Endodermal cell (in vitro differentiated cells): Measurements from ENCODE around the gene VDR. TPM values are rescaled to one million over a fixed set of nuclear protein-coding genes. Genes with fewer than 3 reads are reported as not detected.
"Not testable (repeated sequence)": the region's sequence is repeated elsewhere in the genome, so short reads cannot be mapped to it uniquely, and the experiment has no call there.

Experiments used
- DNase-seq: peaks from one replicate; pipeline ENCODE4 v3.0.0-alpha.2; 2017
- H3K27ac ChIP-seq: 2 replicates; pipeline ENCODE4 v1.5.1; 2013; ENCODE audit warnings: mild to moderate bottlenecking, low read depth, low read length, moderate library complexity
- H3K27me3 ChIP-seq: 2 replicates; pipeline ENCODE4 v1.6.1; 2013; ENCODE audit warnings: mild to moderate bottlenecking, low read length, moderate library complexity; ENCODE audit not compliant: insufficient read depth, control insufficient read depth, poor library complexity, severe bottlenecking
- H3K36me3 ChIP-seq: 2 replicates; pipeline ENCODE4 v1.7.0; 2013; ENCODE audit warnings: mild to moderate bottlenecking, low read length, moderate library complexity; ENCODE audit not compliant: control insufficient read depth, insufficient read depth
- H3K4me1 ChIP-seq: one replicate; pipeline ENCODE4 v1.7.0; 2013; ENCODE audit warnings: low read length; ENCODE audit not compliant: control insufficient read depth, insufficient read depth
- H3K4me3 ChIP-seq: 2 replicates; pipeline ENCODE4 v1.5.1; 2013; ENCODE audit warnings: mild to moderate bottlenecking, low read length, moderate library complexity
- H3K9ac ChIP-seq: 2 replicates; pipeline ENCODE4 v1.6.1; 2013; ENCODE audit warnings: mild to moderate bottlenecking, low read length, moderate library complexity; ENCODE audit not compliant: poor library complexity, severe bottlenecking; ENCODE audit errors: extremely low read depth
- H3K9me3 ChIP-seq: 2 replicates; pipeline ENCODE4 v1.6.1; 2013; ENCODE audit warnings: mild to moderate bottlenecking, low read length, moderate library complexity; ENCODE audit not compliant: control insufficient read depth
- H3K27ac Mint-ChIP-seq: 2 replicates; pipeline ENCODE4 v1.8.0; 2020; ENCODE audit warnings: mixed read lengths
- H3K27me3 Mint-ChIP-seq: 2 replicates; pipeline ENCODE4 v1.8.0; 2021; ENCODE audit warnings: mild to moderate bottlenecking, mixed read lengths; ENCODE audit not compliant: insufficient read depth
- H3K36me3 Mint-ChIP-seq: 2 replicates; pipeline ENCODE4 v1.8.0; 2020; ENCODE audit warnings: low read depth, mixed read lengths
- H3K4me1 Mint-ChIP-seq: 2 replicates; pipeline ENCODE4 v1.8.0; 2020; ENCODE audit warnings: mixed read lengths
- H3K4me3 Mint-ChIP-seq: 2 replicates; pipeline ENCODE4 v1.8.0; 2020; ENCODE audit warnings: mild to moderate bottlenecking, moderate library complexity, mixed read lengths
- H3K9me3 Mint-ChIP-seq: 2 replicates; pipeline ENCODE4 v1.8.0; 2020; ENCODE audit warnings: mild to moderate bottlenecking, mixed read lengths
- WGBS, 2 experiments: methylation state at CpG; one replicate each; pipeline versions ENCODE4 v1.1.5 to v1.1.7; 2013; ENCODE audit warnings: missing lambda C conversion rate in 2 of 2, mixed read lengths in 1 of 2; ENCODE audit not compliant: insufficient coverage in 1 of 2, insufficient read length in 1 of 2; 5-methylcytosine and 5-hydroxymethylcytosine counted together
- total RNA-seq, 2 donors: library from RNA; stranded (reverse); fragmentation: NEBNext Ultra II Directional in 1 of 2; extraction: Animal tissue kit (Norgen Biotek cat#: 25700) in 1 of 2; gene quantifications; 2 replicates in 1 of 2; 3 replicates in 1 of 2; pipeline ENCODE4 v1.2.1, GENCODE V29; 2021
- TF ChIP-seq, protein P1 (sequence below): fragments of 200-600 bp; sonication (generic); conservative IDR thresholded peaks from 2 replicates; pipeline ENCODE4 v1.5.0; 2021; ENCODE audit warnings: antibody characterized with exemption, mild to moderate bottlenecking

The VDR gene
- total RNA-seq, 2 donors from 2014 or later = 0.04 TPM; not detected in 1

DNA sequence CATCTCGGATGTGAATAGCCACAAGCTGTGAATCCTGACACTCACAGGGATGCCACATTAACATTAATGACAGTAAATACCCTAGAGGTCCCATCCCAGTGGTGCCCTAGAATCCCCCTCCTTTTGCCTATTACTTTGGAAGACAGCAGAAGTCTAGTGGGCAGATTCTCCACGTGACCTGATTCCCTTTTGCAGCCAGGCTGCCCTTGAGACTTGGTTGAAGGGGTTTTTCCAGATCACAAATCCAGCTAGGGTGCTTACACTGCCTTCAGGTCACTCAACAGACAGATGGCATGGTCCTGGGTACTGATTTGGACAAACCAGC lies 93.8 kb downstream of the VDR start:
- no peaks in the 10 kb centered on the region for H3K27me3 ChIP-seq
- H3K9me3 ChIP-seq = no peaks in the 10 kb centered on the region
- no peak overlapping the region for H3K27ac ChIP-seq
- Mint-ChIP-seq H3K9me3 (no peaks in the 10 kb centered on the region), H3K27ac (no peak overlapping the region), H3K27me3 (no peaks in the 10 kb centered on the region), H3K36me3 (peaks cover 13% of the 10 kb centered on the region), H3K4me1 (peaks cover 63% of the 10 kb centered on the region), H3K4me3 (no peak overlapping the region)
- TF ChIP-seq, protein P1, sequence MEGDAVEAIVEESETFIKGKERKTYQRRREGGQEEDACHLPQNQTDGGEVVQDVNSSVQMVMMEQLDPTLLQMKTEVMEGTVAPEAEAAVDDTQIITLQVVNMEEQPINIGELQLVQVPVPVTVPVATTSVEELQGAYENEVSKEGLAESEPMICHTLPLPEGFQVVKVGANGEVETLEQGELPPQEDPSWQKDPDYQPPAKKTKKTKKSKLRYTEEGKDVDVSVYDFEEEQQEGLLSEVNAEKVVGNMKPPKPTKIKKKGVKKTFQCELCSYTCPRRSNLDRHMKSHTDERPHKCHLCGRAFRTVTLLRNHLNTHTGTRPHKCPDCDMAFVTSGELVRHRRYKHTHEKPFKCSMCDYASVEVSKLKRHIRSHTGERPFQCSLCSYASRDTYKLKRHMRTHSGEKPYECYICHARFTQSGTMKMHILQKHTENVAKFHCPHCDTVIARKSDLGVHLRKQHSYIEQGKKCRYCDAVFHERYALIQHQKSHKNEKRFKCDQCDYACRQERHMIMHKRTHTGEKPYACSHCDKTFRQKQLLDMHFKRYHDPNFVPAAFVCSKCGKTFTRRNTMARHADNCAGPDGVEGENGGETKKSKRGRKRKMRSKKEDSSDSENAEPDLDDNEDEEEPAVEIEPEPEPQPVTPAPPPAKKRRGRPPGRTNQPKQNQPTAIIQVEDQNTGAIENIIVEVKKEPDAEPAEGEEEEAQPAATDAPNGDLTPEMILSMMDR = no peak
- H3K4me1 ChIP-seq = peaks cover 27% of the 10 kb centered on the region
- H3K36me3 ChIP-seq = peaks cover 26% of the 10 kb centered on the region
- no peak overlapping the region for H3K9ac ChIP-seq
- peak; percentile 86 for DNase-seq
- 0 to 69% methylated on average over 1 to 2 of the region's 2 CpGs for WGBS, 2 experiments
- H3K4me3 ChIP-seq = no peak overlapping the region

DNA sequence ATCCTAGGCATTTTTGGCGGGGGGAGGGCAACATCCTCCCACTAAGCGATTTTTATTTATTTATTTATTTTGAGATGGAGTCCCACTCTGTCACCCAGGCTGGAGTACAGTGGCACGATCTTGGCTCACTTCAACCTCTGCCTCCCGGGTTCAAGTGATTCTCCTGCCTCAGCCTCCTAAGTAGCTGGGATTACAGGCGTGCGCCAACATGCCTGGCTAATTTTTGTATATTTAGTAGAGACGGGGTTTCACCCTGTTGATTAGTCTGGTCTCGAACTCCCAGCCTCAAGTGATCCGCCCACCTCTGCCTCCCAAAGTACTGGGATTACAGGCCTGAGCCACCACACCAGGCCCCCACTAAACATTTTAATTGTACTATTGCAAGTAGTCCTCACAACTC lies 95.3 kb downstream of the VDR start:
- not testable (repeated sequence) for H3K27ac Mint-ChIP-seq, H3K4me3 Mint-ChIP-seq, H3K27ac ChIP-seq, H3K9me3 Mint-ChIP-seq, H3K9ac ChIP-seq, H3K27me3 ChIP-seq, H3K9me3 ChIP-seq, DNase-seq, H3K4me3 ChIP-seq, H3K27me3 Mint-ChIP-seq
- H3K4me1 ChIP-seq = peaks cover 27% of the 10 kb centered on the region
- Mint-ChIP-seq H3K36me3 (peaks cover 21% of the 10 kb centered on the region), H3K4me1 (peaks cover 70% of the 10 kb centered on the region)
- H3K36me3 ChIP-seq = peaks cover 32% of the 10 kb centered on the region
- 95 to 100% methylated on average over 3 to 9 of the region's 9 CpGs for WGBS, 2 experiments

DNA sequence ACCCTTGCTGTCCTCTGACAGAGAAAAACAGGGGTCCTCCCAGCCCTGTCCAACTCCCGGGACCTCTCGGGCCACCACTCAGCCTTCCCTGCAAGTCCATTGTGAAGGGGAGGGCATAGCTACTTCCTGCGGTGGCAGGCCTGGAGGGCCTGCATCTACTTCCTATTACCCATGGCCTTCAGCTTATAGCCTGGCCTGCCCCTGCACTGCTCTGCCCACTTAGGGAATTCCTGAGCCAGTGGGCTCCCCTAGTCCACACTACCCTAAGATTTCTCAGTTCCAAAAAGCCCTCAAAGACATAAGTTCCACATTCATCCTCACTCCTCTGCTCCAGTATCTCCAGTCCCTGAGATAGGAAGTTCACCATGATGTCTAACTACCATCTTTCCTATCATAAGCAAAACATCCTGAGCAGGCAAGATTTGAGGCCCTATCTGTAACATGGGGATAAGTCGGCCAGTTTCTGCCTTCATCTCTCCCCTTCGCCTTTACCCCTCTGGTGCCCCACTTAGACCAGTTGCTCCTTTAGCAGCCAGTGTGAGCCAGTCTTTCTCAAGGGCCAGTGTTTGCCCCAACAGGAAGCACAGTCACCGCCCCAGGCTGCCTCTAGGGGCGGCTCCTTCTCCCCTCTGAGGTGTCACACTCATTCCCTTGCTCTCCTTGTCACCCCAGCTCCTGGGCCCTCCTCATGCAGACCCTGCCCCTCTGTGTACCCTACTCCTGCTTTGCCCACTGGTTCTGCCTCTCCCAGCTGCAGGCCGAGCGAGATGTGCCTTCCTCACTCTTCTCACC lies 96.0 kb downstream of the VDR start:
- H3K9me3 Mint-ChIP-seq = no peaks in the 10 kb centered on the region
- peak; percentile 75 for DNase-seq
- Histone ChIP-seq H3K9ac (no peak overlapping the region), H3K4me3 (no peak overlapping the region), H3K27ac (peak overlapping the region; percentile 59), H3K4me1 (peaks cover 25% of the 10 kb centered on the region), H3K9me3 (no peaks in the 10 kb centered on the region), H3K36me3 (peaks cover 40% of the 10 kb centered on the region), H3K27me3 (no peaks in the 10 kb centered on the region)
- peaks cover 65% of the 10 kb centered on the region for H3K4me1 Mint-ChIP-seq
- no peak overlapping the region for H3K4me3 Mint-ChIP-seq
- 74 to 89% methylated on average over 4 to 9 of the region's 9 CpGs for WGBS, 2 experiments
- H3K36me3 Mint-ChIP-seq = peaks cover 24% of the 10 kb centered on the region
- peak overlapping the region; percentile 31 for H3K27ac Mint-ChIP-seq
- no peaks in the 10 kb centered on the region for H3K27me3 Mint-ChIP-seq
- TF ChIP-seq, protein P1 = peak; percentile 51
